ENCODE data around the gene SHFL.

DNA sequence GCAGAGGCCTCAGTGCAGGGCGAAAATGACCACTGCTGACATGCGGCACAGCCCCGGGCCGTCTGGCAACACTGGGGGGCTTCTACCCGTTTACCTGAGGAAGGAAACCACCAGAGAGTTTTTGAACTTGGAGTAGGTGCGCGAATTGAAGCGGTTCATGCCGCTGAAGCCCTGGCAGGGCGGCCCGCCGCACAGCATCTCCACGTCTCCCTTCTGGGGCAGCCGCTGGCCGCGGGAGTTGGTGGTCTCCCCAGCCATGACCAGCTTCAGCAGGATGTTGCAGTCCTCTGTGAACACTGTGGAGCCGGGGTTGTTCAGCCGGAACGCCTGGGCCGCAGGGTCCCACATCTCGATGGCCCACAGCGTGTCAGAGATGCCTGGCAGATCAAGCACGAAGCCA lies 53.8 kb downstream of the SHFL start:
- TF ChIP-seq POLR2A (IDR thresholded peaks at IDR 0.05; ENCODE audit: low read depth, low read length) (no peak), SMC3 (IDR thresholded peaks at IDR 0.05; ENCODE audit: low read depth, low read length) (no peak)
- TF ChIP-seq, protein P1, sequence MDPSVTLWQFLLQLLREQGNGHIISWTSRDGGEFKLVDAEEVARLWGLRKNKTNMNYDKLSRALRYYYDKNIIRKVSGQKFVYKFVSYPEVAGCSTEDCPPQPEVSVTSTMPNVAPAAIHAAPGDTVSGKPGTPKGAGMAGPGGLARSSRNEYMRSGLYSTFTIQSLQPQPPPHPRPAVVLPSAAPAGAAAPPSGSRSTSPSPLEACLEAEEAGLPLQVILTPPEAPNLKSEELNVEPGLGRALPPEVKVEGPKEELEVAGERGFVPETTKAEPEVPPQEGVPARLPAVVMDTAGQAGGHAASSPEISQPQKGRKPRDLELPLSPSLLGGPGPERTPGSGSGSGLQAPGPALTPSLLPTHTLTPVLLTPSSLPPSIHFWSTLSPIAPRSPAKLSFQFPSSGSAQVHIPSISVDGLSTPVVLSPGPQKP (IDR thresholded peaks at IDR 0.05; ENCODE audit: borderline replicate concordance, low read depth, low read length) = no peak

Data from IMR-90 (cell line).